ENCODE results near the gene NODAL. TPM values are rescaled to one million over a fixed set of nuclear protein-coding genes. Genes with fewer than 3 reads are reported as not detected.
"Not testable (repeated sequence)": the region's sequence is repeated elsewhere in the genome, so short reads cannot be mapped to it uniquely, and the experiment has no call there.

Gene NODAL
- total RNA-seq, 1 experiment from 2014 or later: not detected

GRCh38 chr10:70487824-70488223, 46.3 kb upstream of the NODAL start:
- BruUV-seq (replicated peaks): no TSS peak
- CTCF ChIA-PET: no interaction called here
- in situ Hi-C loops (cut with HindIII; ENCODE audit: low pct_unique_long_range_greater_than_20kb, low sequenced_read_pairs): no loop called here

GRCh38 chr10:70483872-70484271, 42.4 kb upstream of the NODAL start:
- H3K36me3 ChIP-seq (ENCODE audit: control insufficient read depth, insufficient read depth, low read length); intact Hi-C loops (cut with micrococcal nuclease; ENCODE audit: unreplicated experiment); in situ Hi-C loops (cut with HindIII; ENCODE audit: low pct_unique_long_range_greater_than_20kb, low sequenced_read_pairs); ATAC-seq; H3K4me1 ChIP-seq (ENCODE audit: control insufficient read depth, insufficient read depth, low read length); H3K4me3 ChIP-seq (ENCODE audit: low read depth in 2 of 2, low read length in 2 of 2); DNase-seq (ENCODE audit: low read depth, low spot score); BruUV-seq (replicated peaks); H3K27me3 ChIP-seq (ENCODE audit: control insufficient read depth, insufficient read depth, low read length); H3K9me3 ChIP-seq (ENCODE audit: control insufficient read depth, insufficient read depth, low read depth, low read length); H3K27ac ChIP-seq (ENCODE audit: low read length); POLR2A ChIA-PET; CTCF ChIA-PET: not testable (repeated sequence)

More at GRCh38 chr10:70487824-70488223, 46.3 kb upstream of the NODAL start:
- Histone ChIP-seq H3K36me3 (ENCODE audit: control insufficient read depth, insufficient read depth, low read length) (no peaks in the 10 kb centered on the region), H3K27me3 (ENCODE audit: control insufficient read depth, insufficient read depth, low read length) (no peaks in the 10 kb centered on the region), H3K4me3 (ENCODE audit: low read depth in 2 of 2, low read length in 2 of 2) (no peak overlapping the region), H3K27ac (ENCODE audit: low read length) (no peak overlapping the region), H3K9me3 (ENCODE audit: control insufficient read depth, insufficient read depth, low read depth, low read length) (no peaks in the 10 kb centered on the region), H3K4me1 (ENCODE audit: control insufficient read depth, insufficient read depth, low read length) (0 out of 2 replicates have a peak, but pooled peaks cover 3% of the 10 kb centered on the region)
- POLR2A ChIA-PET: no interaction called here
- ATAC-seq: no peak
- no peak for DNase-seq (ENCODE audit: low read depth, low spot score)
- intact Hi-C loops (cut with micrococcal nuclease; ENCODE audit: unreplicated experiment): no loop called here
- TF ChIP-seq CTCF (IDR thresholded peaks at IDR 0.05) (no peak), TCF7L2 (IDR thresholded peaks at IDR 0.05; ENCODE audit: low read depth, low read length) (no peak), POLR2AphosphoS5 (IDR thresholded peaks at IDR 0.05; ENCODE audit: low read depth, low read length) (no peak), SIN3A (IDR thresholded peaks at IDR 0.05; ENCODE audit: borderline replicate concordance, insufficient read depth, low read depth, low read length) (no peak), REST (IDR thresholded peaks at IDR 0.05; ENCODE audit: insufficient read depth in 1 of 2, low read depth in 2 of 2, low read length in 1 of 2) (no peak)

GRCh38 chr10:70482982-70483760, 41.7 kb upstream of the NODAL start:
- peaks cover 3% of the 10 kb centered on the region; the same call in 1 of the 2 replicates for H3K36me3 ChIP-seq (ENCODE audit: control insufficient read depth, insufficient read depth, low read length)
- no TSS peak for BruUV-seq (replicated peaks)
- TF ChIP-seq SIN3A (IDR thresholded peaks at IDR 0.05; ENCODE audit: borderline replicate concordance, insufficient read depth, low read depth, low read length) (no peak), CTCF (IDR thresholded peaks at IDR 0.05) (no peak), POLR2AphosphoS5 (IDR thresholded peaks at IDR 0.05; ENCODE audit: low read depth, low read length) (no peak), TCF7L2 (IDR thresholded peaks at IDR 0.05; ENCODE audit: low read depth, low read length) (no peak), REST (IDR thresholded peaks at IDR 0.05; ENCODE audit: insufficient read depth in 1 of 2, low read depth in 2 of 2, low read length in 1 of 2) (no peak)
- no peak overlapping the region for H3K27ac ChIP-seq (ENCODE audit: low read length)
- H3K4me3 ChIP-seq (ENCODE audit: low read depth in 2 of 2, low read length in 2 of 2): no peak overlapping the region
- no peaks in the 10 kb centered on the region for H3K27me3 ChIP-seq (ENCODE audit: control insufficient read depth, insufficient read depth, low read length)
- H3K9me3 ChIP-seq (ENCODE audit: control insufficient read depth, insufficient read depth, low read depth, low read length): no peaks in the 10 kb centered on the region
- in situ Hi-C loops (cut with HindIII; ENCODE audit: low pct_unique_long_range_greater_than_20kb, low sequenced_read_pairs): no loop called here
- ChIA-PET POLR2A (no interaction called here), CTCF (no interaction called here)
- ATAC-seq (no peak), DNase-seq (ENCODE audit: low read depth, low spot score) (no peak)
- H3K4me1 ChIP-seq (ENCODE audit: control insufficient read depth, insufficient read depth, low read length): peaks cover 5% of the 10 kb centered on the region; the same call in 1 of the 2 replicates
- intact Hi-C loops (cut with micrococcal nuclease; ENCODE audit: unreplicated experiment): no loop called here

Measured in Panc1 (cell line).